GM19023 (cell line): ENCODE results near the gene HS1BP3.

Source experiments
- ATAC-seq: cut with Tn5 transposase; IDR thresholded peaks from one replicate; pipeline ENCODE4 v1.9.1; 2021; ENCODE audit warnings: mild to moderate bottlenecking, moderate library complexity; ENCODE audit not compliant: unreplicated experiment

HS1BP3 gene

DNA sequence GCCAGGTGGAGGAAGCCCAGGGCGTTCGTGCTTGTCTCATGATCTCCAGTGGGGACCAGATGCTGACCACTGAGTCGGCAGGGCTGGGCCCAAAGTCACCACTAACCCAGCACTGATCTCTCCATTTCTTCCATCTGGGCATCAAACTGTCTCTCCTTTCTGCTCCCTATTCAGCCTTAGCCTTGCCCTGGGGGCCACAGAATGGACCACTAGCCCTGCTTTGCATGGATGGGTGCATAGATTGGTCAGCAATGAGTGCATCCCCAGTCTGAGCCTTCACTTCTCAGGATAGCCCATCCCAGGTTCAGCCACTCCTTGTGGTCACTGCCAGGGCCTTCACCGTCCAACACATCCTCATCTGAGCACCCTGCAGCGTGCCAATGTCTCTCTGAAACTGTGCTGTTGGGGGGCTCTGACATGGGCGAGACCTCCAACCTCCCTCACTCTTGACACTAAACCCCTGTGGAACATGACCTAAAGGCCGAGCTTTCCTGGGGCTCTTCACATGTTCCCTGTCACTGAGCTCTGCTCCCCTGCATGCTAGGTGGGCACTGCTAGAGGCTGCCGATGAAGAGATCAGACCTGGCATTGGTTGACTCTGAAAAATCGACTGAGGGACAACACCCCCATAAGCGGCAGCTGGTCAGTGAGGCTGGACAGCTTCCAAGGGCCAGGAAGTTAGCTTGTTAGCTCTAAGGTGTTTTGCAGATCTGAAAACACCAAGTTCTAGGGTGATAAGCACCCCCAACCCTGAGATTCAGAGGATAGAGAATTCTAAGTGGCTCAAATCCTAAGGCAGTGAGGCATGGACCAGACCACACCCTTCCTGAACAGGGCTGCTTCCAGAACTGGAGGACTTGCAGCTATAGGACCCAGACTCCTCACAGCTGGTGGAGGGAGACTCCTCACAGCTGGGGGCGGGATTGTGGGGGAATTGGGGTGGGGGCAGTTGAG lies 61.7 kb downstream of the HS1BP3 start:
- ATAC-seq: no peak

DNA sequence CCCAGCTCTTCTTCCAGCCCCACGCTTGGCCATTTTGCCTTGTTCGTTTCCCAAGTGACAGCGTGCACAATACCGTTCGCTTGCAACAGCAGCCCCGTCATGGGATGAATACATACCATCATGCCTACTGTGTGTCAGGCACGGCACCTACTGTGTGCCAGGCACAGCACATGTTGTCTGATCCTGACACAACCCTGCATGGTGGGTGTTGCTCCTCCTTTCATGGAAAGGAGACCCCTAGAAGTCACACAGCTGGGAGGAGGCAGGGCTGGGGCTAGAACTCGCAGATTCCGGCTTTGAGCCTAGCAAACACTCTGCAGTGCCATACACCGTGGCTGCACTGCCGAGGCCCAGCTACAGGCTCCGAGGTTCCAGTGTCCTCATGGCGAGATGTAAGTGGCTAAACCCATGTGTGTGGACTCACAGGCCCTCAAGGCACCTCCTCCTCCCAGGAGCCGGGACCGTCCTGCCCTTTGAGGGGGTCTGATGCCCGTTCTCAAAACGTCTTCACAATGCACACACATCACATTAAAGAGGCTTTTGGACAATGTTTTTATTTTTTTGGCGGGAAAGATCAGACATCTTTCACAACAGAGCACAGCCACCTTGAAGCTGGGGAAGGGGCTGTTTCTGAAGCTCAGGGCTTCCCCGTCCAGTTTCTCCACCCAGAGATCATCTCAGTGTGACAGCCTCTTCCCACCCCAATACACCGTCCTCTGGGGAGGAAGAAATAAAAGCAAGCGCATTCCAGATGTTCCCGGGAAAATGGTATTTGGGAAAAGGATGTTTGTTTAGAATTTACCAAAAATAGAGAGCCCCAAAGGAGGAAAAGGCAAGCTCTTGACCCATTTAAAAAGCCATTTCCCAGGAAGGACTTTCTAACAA lies 64.9 kb downstream of the HS1BP3 start:
- ATAC-seq: no peak

DNA sequence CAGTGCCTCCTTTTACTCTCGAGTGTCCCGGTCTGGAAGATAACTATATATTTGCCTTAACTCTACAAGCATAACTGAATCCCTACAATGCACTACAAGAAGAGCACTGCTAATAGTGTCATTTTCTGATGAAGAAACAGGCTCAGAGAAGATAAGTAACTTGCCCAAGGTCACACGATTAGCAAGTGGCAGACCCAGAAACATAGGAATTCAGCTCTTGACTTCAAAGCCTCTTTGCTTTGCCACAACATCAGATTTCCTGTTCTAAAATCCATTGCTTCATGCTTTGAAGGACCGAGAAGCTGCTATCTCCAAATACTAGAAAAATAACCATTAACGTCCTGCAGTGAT lies 65.6 kb downstream of the HS1BP3 start:
- no peak for ATAC-seq

DNA sequence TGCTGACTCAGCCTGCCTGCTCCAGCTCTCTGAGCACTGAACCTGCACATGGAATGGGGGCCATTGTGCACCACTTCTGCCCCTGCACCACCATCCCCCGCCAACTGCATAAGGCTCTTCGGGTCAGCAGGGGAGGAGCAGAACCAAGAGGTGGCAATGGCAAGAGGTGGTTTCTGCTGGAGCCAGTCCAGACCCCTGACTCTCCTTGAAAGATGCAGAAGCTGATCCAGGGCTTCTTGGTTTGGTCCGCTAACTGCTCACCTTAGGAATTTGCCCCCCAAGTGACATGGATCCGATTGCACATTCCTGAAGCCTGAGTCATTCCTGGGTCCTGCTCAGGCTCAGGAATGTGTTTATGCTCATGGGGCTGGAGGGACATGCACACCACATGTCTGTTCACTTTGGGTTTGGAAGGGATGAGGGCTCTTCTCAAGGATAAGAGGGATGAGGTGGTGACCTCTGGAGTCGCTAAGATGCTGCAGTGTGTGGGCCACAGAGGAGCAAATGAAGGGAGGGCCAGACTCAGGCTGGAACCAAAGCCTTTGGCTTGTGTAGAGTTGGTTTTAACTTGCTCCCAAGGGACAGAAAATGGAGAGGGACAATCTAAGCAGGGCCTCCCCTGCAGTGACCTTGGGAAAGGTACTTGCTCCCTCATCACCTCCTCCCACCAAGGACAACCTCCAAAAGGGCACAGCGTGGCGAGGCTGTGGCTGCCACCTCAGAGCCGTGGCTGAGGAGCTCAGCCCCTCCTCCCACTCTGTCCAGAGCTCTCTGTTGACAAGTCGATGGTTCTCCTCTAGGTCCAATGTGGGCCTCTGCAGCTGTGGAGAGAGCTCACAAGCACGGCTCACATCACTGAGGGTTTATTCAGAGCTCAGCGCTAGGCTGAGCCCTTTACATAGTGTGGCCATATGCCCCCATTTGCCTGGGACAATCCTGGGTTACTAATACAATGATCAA lies 66.2 kb downstream of the HS1BP3 start:
- ATAC-seq: no peak

DNA sequence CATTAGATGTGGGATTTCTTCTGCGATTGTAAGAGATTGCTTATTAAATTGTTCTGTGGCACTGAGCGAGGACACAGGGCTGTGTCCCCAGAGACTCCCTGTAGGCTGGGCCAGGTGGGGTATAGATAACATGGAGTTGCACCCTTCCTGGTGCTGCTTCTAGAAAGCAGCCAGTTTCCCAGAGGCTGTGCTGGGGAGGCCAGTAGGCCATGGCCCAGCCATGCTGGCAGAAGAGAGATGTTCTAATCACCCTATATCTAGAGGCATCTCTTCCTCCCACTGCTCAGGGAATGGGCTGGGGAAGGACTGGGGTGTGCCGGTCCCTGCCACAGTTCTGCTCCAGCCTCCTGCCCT lies 66.9 kb downstream of the HS1BP3 start:
- no peak for ATAC-seq

DNA sequence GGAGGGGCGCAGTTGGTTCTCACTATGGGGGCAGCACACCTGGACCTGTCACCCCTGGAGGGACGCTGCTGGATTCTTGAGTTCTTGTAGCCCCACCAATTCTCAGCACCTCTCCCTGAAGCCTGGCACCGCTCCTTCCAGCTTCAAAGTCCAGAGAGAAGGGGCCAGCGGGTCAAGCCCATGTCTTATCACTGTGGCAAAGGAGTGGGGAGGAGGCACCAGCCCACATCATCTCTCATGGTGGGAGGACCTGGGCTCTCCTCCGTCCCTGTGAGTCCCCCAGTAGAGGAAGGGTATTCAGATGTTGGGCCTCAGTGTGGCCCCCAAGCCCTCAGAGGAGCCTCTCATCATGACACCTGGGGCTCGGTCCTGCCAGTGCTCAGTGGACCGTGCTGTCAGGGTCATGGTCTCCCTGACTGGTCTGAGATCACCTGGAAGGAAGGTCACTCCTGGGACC lies 67.4 kb downstream of the HS1BP3 start:
- ATAC-seq: no peak

DNA sequence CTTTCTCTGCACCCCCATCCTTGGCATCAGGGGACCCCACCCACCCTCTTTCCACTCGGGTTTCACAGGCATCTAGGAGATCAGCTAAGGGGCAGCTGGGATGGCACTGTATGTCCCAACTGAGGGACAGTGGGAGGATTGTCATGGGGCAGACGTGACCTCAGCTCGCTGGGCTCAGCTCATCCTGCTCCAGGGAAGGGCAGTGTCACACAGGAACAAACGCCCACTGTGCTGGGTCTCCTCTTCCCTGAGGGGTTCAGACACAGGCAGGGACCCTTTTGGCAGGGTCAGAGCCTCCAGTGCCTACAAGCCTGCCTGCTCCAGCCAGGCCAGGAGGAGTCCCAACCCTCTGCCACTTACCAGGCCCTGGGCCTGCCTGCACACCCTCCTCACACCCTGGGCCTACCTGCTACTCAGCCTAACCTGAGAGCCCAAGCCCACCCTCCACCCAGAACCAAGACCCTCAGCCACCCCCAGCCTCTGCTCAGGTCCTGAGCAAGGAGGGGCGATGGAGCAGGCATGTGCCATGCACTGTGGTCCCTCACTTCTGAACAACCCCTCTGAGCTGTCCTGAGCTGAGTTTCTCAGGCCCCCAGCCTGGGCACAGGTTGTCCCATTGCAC lies 68.2 kb downstream of the HS1BP3 start:
- no peak for ATAC-seq

DNA sequence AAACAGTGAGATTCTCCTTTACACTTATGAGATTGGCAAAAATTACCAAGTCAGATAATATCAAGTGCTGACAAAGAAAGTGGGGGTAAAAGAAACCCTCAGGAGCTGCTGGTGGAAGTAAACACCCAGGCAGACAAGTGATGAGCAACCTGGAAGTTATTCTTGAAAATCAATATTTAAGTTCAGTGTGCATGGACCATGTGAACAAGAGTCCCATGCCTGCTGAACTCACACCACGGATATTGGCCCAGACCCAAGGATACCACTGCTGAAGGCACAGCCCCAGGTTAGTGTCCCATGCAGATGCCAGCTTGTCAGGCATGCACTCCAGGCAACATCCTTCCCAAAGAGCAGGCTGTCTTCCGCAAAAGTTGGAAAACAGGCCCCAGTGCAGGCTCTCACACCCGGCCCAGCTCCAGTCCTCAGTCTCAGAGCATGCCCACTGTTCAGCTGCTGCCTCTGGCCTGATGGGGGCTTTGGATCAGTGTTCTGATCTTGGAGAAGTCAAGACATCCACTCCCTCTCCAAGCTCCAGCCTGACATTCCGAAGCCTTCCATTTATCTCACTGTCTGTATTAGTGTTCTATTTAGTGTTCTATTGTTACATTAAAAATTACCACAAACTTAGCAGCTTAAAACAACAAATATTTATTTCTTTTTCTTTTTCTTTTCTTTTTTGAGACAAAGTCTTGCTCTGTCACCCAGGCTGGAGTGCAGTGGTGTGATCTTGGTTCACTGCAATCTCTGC lies 70.0 kb downstream of the HS1BP3 start:
- ATAC-seq: no peak

DNA sequence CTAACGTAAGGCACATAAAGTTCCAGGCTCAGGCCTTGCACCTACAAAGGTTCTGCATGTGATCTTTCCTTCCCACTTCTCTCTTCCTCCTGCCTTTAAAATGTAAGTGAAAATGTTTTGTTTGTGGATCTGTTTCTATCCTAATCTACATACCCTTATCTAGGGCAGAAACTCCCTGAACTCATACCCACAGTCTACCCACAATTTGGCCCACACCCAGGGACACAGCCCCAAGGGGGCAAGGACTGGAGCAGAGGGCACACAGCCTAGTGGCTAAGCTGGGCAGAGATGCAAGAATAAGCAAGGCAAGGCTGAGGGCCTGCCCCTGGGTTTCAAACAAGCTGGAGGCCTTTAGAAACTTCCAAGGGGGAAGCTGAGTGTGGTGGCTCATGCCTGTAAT lies 71.0 kb downstream of the HS1BP3 start:
- ATAC-seq: no peak

DNA sequence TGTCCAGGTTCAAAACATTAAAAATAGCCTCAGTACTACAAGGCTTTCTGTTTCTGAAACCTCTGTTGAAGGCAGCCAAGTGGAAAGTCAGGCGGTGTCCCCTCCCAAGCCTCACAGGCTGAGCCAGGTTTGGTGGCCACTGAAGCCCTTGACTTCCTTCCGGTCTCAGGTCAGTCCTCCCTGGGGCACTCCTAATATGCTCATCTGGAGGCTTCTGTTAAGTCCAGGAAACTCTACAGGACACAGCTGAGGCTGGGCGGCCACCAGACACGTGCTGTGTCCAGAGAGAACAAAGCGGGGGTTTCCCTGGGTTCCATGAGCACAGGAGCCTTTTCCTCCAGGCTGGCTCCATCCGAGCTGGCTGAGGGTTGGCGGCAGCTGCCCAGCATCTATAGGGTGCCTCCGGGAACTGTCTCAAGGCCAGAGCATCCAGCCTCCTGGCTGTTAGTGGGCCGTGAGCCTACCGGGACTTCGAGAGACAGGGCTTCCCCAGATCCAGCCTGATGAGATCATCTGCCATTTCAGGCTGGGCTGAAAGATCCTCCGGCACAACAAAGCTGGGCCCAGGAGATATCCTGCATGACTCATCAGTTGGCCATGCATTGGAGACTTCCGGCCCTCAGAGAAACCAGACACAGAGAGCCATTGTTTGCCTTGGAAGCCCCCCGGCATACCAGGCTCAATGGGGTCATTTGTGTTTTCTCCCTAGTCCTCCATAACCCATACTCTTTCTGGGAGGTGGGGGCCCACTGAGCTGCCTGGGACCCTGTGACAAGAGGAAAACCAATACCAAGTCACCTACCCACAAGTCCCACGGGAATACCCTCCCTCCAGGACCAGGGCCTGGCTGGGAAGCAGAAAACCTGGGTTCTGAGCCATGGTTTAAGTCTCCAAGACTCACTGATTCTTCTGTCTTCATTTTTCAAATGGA lies 71.7 kb downstream of the HS1BP3 start:
- ATAC-seq: peak; percentile 67

DNA sequence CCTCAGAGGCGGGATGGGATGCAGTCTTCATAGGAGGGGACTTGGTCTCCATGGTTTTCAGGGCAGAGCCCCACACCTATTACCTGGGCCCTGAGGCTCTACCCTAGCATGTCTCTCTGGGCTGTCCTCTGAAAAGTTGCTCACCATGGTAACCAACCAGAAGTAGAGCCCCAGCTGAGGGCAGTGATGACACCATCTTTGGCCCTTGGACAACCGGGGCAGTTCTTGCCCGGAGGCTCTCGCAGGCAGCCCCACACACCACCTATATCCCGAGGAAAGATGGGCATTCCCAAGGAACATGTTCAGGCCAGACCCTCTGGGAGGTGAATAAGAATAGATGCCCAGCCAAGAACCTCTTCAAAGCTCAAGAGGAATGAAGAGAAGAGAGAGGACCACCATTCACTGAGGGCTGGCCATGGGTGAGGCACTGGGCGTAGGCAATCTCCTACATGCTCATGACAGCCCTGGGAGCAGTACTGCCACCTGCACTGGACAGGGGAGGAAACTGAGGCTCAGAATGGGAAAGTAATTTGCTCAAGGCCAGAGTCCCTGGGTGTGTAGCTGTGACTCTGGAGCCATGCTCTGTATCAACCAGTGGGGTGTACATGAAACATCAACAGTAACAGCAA lies 72.5 kb downstream of the HS1BP3 start:
- ATAC-seq: no peak

DNA sequence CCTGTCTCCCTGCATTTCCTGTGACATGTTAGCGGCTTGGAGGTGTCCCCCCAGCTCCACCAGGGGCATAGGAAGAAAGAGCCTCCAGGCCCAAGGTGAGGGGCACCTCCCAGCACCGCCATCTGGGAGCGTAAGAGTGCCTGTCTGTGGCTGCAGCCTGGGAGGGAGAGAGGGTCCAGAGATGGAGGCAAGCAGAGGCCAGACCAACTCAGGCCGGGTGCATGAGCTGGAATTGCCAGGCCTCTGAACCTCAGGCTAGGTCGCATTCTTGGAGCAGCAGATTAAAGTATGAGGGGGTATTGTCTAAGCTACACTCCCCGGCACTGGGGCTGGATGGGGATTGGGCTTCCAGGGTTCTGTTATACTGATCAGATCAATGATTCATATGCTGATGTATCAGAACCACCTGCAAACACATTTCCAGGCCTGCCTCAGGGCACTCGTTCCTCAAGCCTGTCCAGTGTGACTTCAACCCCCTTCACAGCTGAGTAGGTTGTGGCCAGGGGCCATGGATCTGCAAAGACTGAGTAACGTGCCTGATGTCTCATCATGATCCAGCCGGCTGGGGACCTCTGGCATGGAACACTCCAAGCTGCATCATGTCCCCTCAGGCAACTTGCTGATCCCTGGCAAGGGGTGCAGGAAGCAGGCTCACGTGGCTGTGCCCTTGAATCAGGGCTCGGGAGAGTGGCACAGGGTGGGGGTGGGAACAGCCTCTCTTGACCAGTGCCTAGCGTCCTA lies 73.2 kb downstream of the HS1BP3 start:
- ATAC-seq: no peak

DNA sequence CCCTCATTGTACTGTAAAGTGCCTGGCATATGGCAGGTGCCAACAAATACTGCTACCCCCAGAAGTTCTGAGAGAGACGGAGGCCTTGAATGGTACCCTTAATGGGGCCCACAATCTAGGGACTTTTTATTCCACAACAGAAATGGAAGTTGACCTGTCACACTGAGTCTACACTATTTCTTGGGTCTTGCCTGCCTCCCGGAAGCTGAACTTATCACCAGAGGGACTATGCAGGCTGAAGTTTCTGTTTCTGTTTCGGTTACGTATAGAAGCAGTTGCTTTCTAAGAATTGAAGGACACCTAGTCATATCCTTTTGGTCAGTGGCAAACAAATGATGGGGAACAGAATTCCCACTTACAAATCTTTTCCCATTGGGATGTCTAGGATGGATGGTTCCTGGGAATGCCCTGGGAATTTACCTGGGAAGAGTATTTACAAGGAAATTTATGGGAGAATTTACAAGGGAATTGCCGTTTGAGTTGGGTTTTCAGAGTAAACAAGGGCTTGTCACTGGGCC lies 74.2 kb downstream of the HS1BP3 start:
- peak; percentile 65 for ATAC-seq

DNA sequence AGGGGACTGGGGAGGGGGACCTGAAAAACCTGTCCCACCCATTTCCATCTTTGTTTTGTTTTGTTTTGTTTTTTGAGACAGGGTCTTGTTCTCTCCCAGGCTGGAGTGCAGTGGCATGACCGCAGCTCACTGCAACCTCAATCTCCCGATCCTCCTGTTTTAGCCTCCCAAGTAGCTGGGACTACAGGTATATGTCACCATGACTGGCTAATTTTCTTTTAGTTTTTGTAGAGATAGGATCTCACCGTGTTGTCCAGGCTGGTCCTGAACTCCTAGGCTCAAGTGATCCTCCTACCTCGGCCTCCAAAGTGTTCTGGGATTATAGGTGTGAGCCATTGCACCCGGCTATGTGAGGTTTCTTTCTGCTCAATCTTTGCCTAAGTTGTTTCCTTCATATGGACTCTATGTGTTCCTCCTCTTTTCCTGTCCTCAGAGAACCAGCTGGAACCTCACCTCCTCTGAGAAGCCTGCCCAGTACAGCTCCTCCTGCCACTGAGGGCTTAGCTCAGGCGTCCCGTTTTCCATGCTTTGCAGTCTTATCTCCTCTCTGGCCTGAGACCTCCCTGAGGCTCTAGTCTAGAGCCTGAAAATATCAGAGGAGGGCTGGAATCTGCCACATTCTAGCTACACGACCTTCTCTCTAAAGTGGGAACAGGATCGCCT lies 74.8 kb downstream of the HS1BP3 start:
- ATAC-seq: no peak

DNA sequence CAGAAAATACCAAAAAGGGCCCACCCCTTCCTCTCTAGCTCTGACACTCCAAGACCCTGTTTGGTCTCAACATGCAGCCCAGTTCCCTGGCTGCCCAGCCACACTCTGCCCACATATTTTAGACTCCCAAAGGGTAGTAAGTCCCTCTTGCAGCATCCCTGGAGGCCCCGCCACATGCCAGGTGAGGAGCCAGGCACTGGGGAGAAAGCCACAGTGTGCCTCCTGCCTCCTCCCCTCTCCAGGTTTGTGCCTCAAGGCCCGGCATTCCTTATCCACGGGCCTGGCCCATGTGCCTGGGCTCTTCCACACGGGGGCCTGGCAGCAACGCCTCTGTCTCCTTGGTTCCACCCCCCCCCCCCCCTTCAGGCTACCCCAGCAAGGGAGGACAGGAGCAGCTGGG lies 75.5 kb downstream of the HS1BP3 start:
- ATAC-seq: no peak

DNA sequence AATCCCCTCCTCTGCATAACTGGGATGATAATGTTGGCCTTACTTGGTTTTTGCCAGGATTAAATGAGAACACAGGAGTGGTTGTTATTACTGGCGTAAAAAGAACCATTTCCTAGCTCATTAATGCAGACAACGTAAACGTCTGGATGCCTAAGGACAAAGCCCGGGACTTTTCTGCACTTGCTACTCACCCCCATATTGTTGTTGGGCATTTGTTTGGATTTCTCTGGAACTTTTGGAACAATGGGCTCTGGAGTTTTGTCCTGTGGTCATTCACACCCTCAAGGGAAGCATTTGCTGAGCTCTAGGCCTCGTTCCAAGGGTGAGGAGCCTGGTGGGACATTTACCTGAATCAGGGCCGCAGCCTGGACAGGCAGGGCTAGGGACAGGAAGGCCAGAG lies 76.0 kb downstream of the HS1BP3 start:
- no peak for ATAC-seq
